Measurements from ENCODE around the gene CCL2.
"Not testable (repeated sequence)": the region's sequence is repeated elsewhere in the genome, so short reads cannot be mapped to it uniquely, and the experiment has no call there.

CCL2 gene

GRCh38 chr17:34254651-34255380, at the start of gene CCL2:
Gene CCL2, plus strand, starts transcription at chr17:34255285. Its CDS starts 65 bp downstream, at chr17:34255350.
- no peak for DNase-seq (ENCODE audit: low read depth, low spot score)

DNA sequence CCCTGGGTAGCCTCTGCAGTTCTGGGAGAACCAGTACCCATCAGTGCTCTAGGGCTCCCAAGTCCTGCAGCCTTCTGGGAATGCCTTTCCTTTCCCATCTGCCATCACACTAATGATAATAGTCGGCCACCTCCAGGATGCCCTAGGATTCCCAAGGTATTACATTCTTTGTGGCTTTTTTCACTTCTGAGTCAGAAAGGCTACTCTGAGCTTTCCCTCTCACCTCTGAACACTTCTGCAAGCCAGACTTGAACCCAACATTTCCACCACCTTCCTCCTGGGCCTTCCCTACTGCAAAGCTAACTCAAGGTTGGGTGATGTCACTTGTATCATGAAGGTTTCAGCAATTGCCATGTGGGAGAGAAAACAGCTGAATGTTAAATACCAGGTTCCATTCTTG, 49.7 kb upstream of the CCL2 start:
- DNase-seq (ENCODE audit: low read depth, low spot score) = no peak

DNA sequence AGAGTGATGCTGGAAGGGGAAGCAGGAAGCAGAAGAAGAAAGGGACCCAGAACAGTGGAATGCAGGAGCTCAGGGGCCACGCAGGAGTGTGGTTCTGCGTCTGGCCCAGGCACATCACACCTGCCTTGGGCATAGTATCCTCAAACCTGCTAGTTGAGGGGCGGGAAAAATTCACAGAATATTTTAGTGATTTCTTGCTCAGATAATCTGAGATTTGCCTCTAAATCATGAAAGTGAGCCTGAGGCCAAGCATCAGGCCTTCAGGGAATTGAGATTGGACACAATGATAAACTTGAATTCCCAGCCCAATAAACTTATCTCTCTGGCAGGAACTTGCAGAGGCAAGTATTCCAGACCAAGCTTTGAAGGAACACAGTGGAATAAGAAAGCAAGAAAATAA, 48.5 kb upstream of the CCL2 start:
- no peak for DNase-seq (ENCODE audit: low read depth, low spot score)

GRCh38 chr17:34207572-34207971, 47.5 kb upstream of the CCL2 start:
- no peak for DNase-seq (ENCODE audit: low read depth, low spot score)

DNA sequence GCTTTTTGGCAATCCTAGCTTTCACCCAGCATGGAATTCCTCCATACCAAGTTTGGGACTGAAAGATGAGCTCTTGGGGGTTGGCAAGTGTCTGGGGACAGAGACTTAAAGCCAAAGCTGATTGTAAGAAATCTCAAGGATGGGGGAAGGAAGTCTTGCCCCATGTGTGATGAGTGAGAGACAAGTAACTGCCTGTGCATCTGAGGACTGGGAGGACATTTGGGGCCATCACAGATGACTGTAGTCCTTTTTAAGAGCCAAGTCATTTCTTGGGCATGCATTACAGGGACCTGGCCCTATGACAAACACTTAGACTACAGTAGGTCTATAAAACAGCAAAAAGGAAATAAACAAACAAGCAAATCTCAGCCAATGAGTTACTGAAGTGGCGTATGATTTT, 36.3 kb upstream of the CCL2 start:
- DNase-seq (ENCODE audit: low read depth, low spot score) = no peak

- no peak for DNase-seq (ENCODE audit: low read depth, low spot score)
Observed at GRCh38 chr17:34219405-34219804, 35.7 kb upstream of the CCL2 start.

DNA sequence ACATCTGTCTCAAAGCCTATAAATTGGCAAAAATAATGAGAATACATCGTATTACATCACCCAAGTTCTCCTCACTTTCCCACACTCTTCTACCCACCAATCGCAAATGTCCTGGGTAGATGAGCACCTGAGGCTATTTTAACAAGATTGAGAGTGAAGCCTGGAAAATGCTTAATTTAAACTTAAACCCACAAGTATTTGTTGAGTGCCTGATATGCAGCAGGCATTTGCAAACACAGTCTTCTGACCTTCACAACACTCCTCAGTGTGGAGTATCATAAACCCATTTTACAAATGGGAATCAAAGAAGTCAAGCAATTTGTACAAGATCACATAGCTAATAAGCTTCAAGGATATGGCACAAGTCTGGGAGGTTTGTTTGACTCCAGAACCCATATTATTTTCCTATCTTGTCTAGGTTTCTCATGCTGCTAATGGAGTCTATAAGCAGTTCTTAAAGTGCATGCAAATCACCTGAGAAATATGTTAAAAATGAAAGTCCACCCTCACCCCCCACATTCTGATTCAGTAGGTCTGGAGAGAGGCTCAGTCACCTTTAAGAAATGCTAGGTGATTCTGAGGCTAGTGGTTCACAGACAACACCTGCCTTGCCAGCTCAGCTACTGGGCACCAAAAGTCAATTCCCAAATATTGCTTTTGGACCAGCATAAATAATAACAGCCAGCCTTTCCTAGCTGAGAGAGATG, 34.9 kb upstream of the CCL2 start:
- no peak for DNase-seq (ENCODE audit: low read depth, low spot score)

DNA sequence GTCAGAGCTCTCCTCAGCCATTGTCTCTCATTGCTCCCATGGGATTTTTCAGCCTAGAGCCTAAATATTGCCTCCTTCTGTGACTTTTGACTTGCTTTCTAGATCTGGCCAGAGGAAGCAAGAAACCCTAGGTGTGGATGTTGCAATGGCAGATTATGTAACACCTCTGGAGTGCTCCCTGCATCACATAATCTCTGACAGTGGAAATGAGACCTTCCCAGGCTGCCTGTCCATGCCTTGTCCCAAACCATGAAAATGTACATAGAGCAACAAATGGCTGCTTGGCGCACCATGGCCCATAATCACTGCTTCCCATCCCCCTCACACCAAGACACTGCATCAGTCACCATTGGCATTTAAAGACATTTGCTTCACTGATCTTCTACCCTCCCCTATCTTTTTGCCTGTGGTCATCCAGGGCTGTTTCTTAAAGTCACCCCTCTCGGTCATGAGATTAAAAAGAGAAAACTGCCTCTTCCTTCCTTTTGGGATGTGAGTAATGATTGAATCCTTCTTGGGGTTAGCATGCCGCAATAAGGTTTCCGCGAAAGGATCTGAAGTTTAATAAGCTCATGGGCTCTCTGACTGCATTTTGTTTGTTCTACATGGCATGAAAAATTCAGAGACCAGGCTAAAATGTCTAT, 34.2 kb upstream of the CCL2 start:
- DNase-seq (ENCODE audit: low read depth, low spot score) = no peak

DNA sequence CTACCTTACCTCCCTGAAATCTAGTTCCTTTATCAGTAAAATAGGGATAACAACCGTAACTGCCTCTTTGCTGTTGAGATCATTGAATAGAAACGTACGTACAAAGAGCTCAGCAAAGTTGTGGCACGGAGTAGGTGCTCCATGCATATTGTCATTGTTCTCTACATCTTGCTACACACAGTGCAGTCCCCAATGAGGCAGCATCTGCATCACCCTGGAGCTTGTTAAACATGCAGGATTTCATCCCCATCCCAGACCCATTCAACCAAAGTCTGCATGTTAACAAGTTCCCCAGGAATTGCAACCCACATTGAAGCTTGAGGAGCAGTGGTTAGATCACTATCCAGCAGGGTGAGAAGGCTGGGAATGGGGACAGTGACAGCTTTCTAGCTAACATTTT, 33.7 kb upstream of the CCL2 start:
- DNase-seq (ENCODE audit: low read depth, low spot score) = no peak

DNA sequence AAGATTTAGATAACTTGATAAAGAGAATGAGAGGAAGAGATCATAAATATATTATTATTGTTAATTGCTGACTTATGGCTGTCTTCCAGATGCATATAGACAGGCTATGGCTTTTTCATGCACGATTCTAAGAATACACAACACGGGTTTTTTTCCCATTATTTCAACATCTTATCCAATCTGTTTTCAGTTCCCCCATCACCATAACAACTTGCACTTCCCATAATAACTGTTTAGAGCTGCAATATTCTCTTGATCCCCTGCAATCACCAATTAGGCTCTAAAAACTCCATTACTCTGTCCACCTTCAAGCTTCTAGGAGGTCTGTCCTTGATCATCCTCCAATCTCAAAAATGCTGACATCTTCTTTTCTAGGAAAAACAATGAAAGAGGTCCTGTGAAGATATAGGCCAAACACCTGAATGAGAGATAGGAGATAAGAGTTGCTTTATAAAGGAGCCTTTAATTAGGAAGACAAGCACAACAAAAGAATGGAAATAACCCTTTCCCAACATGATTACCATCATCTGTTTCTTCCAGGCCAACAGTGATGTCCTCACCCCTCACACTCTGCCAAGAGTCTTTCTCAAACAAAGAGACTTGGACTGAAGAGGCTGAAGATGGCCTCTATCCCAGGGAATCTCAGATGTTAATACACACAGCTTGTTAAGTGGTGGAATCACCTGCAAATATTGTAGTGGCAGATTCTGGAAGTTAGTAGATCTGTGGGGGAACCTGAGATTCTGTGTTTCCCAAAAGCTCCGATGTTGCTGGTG, 32.2 kb upstream of the CCL2 start:
- no peak for DNase-seq (ENCODE audit: low read depth, low spot score)

- DNase-seq (ENCODE audit: low read depth, low spot score) = no peak
Observed at GRCh38 chr17:34225046-34225445, 30.0 kb upstream of the CCL2 start.

DNA sequence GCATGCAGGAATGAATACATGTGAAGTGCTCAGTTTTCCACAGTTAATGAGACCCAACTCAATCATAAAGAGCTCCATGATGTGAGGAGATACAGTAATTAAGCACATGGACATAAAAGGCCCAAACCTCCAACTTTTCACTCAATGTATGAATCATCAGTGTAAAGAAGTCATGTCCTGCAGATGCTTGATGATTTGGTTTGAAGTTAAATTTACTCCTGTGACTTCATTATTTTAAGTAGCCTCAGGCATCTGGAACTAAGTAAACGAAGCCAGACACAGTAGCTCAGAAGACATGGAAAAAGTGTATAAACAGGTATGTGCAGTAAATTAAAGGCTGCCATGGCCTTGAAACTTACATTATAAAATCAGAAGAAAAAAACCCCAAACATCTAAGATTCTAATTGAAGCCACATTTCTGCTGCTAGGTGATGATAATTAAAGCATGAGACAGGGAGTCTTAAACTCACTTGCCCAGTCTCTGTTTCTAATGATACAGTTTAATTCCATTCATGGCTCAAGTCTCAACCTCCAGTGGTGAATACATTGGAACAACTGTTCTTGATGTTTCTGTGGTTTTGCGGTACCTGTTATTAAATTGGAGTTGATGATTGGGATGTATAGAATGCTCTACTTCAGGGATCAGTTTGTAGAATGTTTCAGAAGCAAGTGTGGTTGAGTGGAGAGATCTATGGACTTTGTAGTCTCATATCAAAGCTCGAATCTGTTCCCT, 28.9 kb upstream of the CCL2 start:
- no peak for DNase-seq (ENCODE audit: low read depth, low spot score)

DNA sequence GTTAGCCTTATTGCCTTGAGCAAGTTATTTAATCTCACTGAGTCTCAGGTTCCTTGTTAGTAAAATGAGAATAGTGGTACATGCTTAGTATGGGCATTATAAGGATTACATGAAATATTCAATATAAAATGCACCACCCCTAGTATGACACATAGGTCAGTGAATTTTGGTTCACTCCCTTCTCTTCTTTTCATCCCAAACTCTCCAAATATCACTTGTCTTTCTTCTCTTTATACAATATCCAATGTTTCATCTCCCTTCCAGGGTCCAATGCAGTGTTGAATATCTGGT, 28.4 kb upstream of the CCL2 start:
- no peak for DNase-seq (ENCODE audit: low read depth, low spot score)

DNA sequence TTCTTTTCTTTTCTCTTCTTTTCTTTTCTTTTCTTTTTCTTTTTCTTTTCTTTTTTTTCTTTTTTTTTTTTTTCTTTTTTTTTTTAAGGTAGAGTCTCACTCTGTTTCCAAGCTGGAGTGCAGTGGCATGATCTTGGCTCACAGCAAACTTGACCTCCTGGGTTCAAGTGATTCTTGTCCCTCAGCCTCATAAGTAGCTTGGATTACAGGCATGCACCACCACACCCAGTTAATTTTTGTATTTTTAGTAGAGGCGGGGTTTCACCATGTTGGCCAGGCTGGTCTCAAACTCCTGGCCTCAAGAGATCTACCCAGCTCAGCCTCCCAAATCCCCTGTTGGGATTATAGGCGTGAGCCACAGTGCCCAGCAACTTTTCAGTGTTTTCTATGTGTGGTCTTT, 27.8 kb upstream of the CCL2 start:
- DNase-seq (ENCODE audit: low read depth, low spot score) = not testable (repeated sequence)

- no peak for DNase-seq (ENCODE audit: low read depth, low spot score)
Observed at GRCh38 chr17:34227707-34228106, 27.4 kb upstream of the CCL2 start.

DNA sequence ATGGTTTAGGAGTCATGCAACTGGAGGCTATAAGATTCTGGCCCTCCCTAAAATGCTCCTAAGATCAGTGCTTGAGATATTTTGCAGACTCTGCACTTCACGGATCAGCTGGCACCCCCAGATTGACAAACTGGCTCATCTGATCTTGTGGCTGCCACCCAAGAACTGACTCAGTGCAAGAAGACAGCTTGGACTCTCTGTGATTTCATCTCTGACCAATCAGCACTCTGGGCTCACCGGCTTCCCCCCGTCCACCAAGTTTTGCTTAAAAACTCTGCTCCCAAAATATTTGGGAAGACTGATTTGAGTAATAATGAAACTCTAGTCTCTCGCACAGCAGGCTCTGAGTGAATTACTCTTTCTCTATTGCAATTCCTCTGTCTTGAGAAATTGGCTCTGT, 26.3 kb upstream of the CCL2 start:
- DNase-seq (ENCODE audit: low read depth, low spot score) = no peak

DNA sequence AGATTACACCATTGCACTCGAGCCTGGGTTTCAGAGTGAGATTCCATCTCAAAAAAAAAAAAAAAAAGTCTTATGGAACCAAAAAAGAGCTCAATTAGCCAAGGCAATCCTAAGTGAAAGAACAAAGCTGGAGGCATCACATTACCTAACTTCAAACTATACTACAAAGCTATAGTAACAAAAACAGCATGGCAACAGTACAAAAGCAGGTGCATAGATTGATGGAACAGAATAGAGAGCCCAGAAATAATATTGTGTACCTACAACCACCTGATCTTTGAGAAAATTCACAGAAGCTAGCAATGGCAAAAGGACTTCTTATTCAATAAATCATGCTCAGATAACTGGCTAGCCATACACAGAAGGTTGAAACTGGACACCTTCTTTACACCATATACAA, 24.7 kb upstream of the CCL2 start:
- no peak for DNase-seq (ENCODE audit: low read depth, low spot score)

- no peak for DNase-seq (ENCODE audit: low read depth, low spot score)
Observed at GRCh38 chr17:34234616-34235015, 20.5 kb upstream of the CCL2 start.

DNA sequence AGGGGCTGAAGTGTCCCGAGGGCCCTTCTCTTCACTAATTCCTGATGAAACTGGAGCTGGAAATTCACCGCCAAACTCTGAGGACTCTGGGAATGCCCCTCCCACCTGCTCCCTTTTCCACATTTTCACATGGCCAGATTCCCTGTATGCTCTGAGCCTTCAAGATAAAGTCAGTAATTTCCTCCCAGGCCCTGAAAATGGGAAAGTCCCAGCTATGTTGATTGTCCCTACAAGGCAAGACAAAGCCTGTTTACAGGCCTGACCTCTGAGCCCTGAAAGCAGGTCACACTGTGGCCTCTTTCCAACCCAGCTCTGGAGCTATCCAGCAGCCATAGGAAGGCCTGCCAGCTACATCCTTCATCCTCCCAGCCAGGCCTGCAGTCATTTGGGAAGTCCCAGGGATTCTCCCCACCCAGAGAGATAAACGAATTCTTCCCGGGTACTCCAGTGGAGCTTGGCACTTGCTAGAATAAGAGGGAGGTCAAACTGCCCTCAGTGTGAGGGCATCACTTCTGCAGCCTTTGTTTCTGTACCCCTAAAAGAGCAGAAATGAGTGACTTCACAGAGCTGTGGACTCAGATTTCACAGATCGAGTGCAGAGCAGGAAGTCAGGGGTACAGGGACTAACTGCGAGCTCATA, 19.6 kb upstream of the CCL2 start:
- DNase-seq (ENCODE audit: low read depth, low spot score) = no peak

DNA sequence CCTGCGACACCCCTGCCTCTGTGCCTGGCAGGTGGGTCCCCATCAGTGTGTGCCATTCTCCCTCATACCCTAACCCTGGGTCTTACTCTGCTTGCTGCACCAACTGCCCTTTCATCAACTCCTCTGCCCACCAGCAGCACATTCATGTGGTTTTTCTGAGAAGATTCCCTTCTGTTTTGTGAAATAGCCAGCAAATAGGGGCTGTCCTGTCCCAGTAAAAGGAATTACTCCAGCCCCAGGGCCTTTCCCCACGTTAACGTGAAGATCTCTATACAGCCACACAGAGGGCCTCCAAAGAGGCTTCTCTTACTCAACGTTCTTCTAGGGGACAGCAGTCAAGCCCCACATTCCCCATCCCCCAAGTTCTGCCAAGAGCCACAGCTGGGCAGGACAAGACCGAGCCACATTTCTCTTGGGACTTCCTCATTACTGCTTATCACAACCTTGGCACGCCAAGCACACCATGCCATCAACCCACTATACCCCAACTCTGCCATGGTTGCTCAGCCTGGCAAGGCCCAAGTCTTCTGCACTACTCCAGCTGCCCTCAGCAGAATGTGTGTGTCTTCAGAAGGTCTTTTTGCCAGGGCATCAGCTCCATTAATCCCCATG, 18.7 kb upstream of the CCL2 start:
- DNase-seq (ENCODE audit: low read depth, low spot score) = no peak

DNA sequence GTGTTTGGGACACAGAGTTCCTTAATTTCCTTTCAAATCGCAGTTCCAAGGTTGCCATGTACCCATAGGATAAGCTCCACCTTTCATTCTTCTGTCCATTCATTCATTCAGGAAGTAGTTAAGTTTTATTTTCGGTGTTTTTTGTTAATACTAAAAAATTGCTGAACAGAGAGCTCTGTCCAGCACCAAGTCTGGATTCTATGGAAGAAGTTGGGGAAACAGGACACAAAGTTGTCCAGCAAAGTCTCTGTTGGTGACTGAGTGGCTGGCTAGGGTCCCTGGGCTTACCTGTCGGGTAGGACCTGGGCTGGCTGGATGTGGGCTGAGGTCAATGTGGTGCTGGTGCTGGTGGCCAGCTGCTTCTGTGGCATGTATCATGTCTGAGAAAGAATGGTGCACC, 17.6 kb upstream of the CCL2 start:
- DNase-seq (ENCODE audit: low read depth, low spot score) = no peak
